ENCODE results near the gene NKX6-2.

DNA sequence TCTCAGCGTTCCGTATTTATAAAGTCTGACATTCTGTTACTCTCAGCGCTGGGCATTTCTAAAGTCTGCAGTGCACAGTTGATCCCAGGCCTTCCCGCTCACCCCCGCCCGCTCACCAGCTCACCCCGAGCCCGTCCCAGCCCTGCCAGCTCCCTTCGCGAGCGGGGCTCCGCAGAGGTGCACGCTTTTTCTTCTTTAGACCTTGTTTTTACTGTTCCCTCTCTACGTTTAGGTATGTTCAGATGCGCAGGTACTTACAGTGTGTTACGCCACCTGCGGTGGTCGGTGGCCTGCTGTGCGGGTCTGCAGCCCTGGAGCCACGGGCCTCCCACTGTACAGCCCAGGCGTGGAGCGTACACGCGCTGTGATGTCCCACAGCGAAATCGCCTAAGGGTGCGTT is 28.8 kb downstream of the NKX6-2 start:
- TF ChIP-seq CTCF (optimal IDR thresholded peaks at IDR 0.05 in 1 of 3, IDR thresholded peaks at IDR 0.05 in 1 of 3, conservative IDR thresholded peaks at IDR 0.05 in 1 of 3; ENCODE audit: extremely low read depth in 1 of 3, insufficient read depth in 2 of 3, low read length in 3 of 3) (no peak), EZH2 (IDR thresholded peaks at IDR 0.05; ENCODE audit: low read length) (no peak)
